H1 (cell line): ENCODE data around the gene CCDC13. TPM values are rescaled to one million over a fixed set of nuclear protein-coding genes. Genes with fewer than 3 reads are reported as not detected.

ENCODE experiments used
- CTCF ChIA-PET: fragments of 300-600 bp; sonication (Branson Sonifier 250); formaldehyde crosslinking; loops from one replicate; lab custom pipeline; 2021; ENCODE audit not compliant: partially characterized antibody; lab: Charles Lee
- POLR2A ChIA-PET: fragments of 300-600 bp; sonication (Branson Sonifier 250); formaldehyde crosslinking; loops from one replicate; lab custom pipeline; 2021; ENCODE audit warnings: inconsistent platforms; ENCODE audit not compliant: partially characterized antibody; lab: Charles Lee
- DNase-seq, 2 experiments: peaks; one replicate each; pipeline versions ENCODE4 v3.0.0 to v3.0.0-alpha.2; 2010 to 2022; ENCODE audit warnings: low spot score in 2 of 2, low read depth in 1 of 2, mixed read lengths in 1 of 2
- FAIRE-seq: peaks from 2 replicates; lab custom pipeline; 2011; peaks lifted over from hg19 to GRCh38; lab: Jason Lieb, UNC
- H2AFZ ChIP-seq: 2 replicates; pipeline ENCODE4 v1.8.1; 2012; ENCODE audit warnings: low read length, inconsistent platforms
- H2AK5ac ChIP-seq: 2 replicates; pipeline ENCODE4 v1.6.1; 2013; ENCODE audit warnings: low read depth, low read length
- H2BK120ac ChIP-seq: replicated peaks from 2 replicates; pipeline ENCODE3; 2013; ENCODE audit warnings: low read depth, low read length, inconsistent platforms
- H2BK12ac ChIP-seq: 2 replicates; pipeline ENCODE4 v1.6.1; 2013; ENCODE audit warnings: low read depth, low read length
- H2BK15ac ChIP-seq: 2 replicates; pipeline ENCODE4 v1.6.1; 2013; ENCODE audit warnings: low read length
- H2BK20ac ChIP-seq: 2 replicates; pipeline ENCODE4 v1.6.1; 2013; ENCODE audit warnings: low read length
- H2BK5ac ChIP-seq: 2 replicates; pipeline ENCODE4 v1.6.1; 2013; ENCODE audit warnings: low read depth, low read length
- H3K14ac ChIP-seq: 2 replicates; pipeline ENCODE4 v1.6.1; 2013; ENCODE audit warnings: inconsistent platforms; ENCODE audit not compliant: insufficient read length
- H3K18ac ChIP-seq: 2 replicates; pipeline ENCODE4 v1.6.1; 2013; ENCODE audit warnings: low read length; ENCODE audit errors: extremely low read depth
- H3K23ac ChIP-seq: 2 replicates; pipeline ENCODE4 v1.6.1; 2013; ENCODE audit warnings: inconsistent platforms; ENCODE audit not compliant: insufficient read length
- H3K23me2 ChIP-seq: 2 replicates; pipeline ENCODE4 v1.6.1; 2013; ENCODE audit warnings: low read depth, low read length
- H3K27ac ChIP-seq: 2 replicates; pipeline ENCODE4 v1.6.1; 2011; ENCODE audit warnings: low read depth, low read length, inconsistent platforms
- H3K27me3 ChIP-seq, 4 experiments: replicated peaks in 1 of 4; 1 replicate in 1 of 4; 2 replicates in 3 of 4; pipeline versions ENCODE4 v1.6.1 to v1.8.1; 2011 to 2013; ENCODE audit warnings: low read length in 3 of 4, mild to moderate bottlenecking in 3 of 4, inconsistent platforms in 2 of 4, mixed read lengths in 2 of 4, moderate library complexity in 1 of 4; ENCODE audit not compliant: control insufficient read depth in 3 of 4, insufficient read depth in 3 of 4; ENCODE audit errors: extremely low read depth in 1 of 4
- H3K36me3 ChIP-seq, 4 experiments: 2 replicates each; pipeline versions ENCODE4 v1.6.1 to v1.8.1; 2011 to 2013; ENCODE audit warnings: mild to moderate bottlenecking in 4 of 4, low read length in 3 of 4, moderate library complexity in 2 of 4, control low read depth in 1 of 4, inconsistent platforms in 1 of 4; ENCODE audit not compliant: insufficient read depth in 4 of 4, control insufficient read depth in 2 of 4
- H3K4ac ChIP-seq: replicated peaks from 2 replicates; pipeline ENCODE3; 2013; ENCODE audit warnings: low read length, low read depth, mixed read lengths, inconsistent platforms; ENCODE audit not compliant: insufficient read length
- H3K4me1 ChIP-seq, 4 experiments: replicated peaks in 1 of 4; 1 replicate in 1 of 4; 2 replicates in 3 of 4; pipeline versions ENCODE4 v1.6.1 to v1.8.1; 2011 to 2013; ENCODE audit warnings: low read length in 3 of 4, inconsistent platforms in 2 of 4, mixed read lengths in 1 of 4; ENCODE audit not compliant: insufficient read depth in 4 of 4, control insufficient read depth in 3 of 4
- H3K4me2 ChIP-seq, 2 experiments: 2 replicates each; pipeline versions ENCODE4 v1.6.1 to v1.8.1; 2011 to 2013; ENCODE audit warnings: low read depth in 2 of 2, low read length in 2 of 2, control low read depth in 1 of 2, inconsistent platforms in 1 of 2, mild to moderate bottlenecking in 1 of 2; ENCODE audit not compliant: insufficient read depth in 1 of 2
- H3K4me3 ChIP-seq, 4 experiments: fragments of 200-600, 300-600 bp in 1 of 4; sonication (generic), shearing (Covaris generic), sonication (Bioruptor Twin) in 1 of 4; 2 replicates each; pipeline versions ENCODE4 v1.5.1 to v1.8.1; 2011 to 2016; ENCODE audit warnings: low read length in 4 of 4, low read depth in 3 of 4, control low read depth in 2 of 4, inconsistent platforms in 2 of 4, mild to moderate bottlenecking in 2 of 4, mixed read lengths in 1 of 4, moderate library complexity in 1 of 4; ENCODE audit not compliant: insufficient read depth in 2 of 4; ENCODE audit errors: extremely low read depth in 1 of 4
- H3K56ac ChIP-seq: replicated peaks from 2 replicates; pipeline ENCODE3; 2013; ENCODE audit warnings: low read depth, mild to moderate bottlenecking, mixed read lengths, low read length, inconsistent platforms; ENCODE audit not compliant: insufficient read length
- H3K79me1 ChIP-seq: 2 replicates; pipeline ENCODE4 v1.6.1; 2013; ENCODE audit warnings: low read depth, low read length, control low read depth
- H3K79me2 ChIP-seq, 2 experiments: 2 replicates each; pipeline versions ENCODE4 v1.6.1 to v1.8.1; 2012 to 2013; ENCODE audit warnings: low read length in 2 of 2, mild to moderate bottlenecking in 2 of 2, inconsistent platforms in 1 of 2; ENCODE audit not compliant: insufficient read depth in 2 of 2, control insufficient read depth in 1 of 2
- H3K9ac ChIP-seq, 4 experiments: replicated peaks in 1 of 4; 1 replicate in 1 of 4; 2 replicates in 3 of 4; pipeline versions ENCODE4 v1.6.1 to v1.8.1; 2011 to 2013; ENCODE audit warnings: low read depth in 3 of 4, low read length in 3 of 4, control low read depth in 2 of 4, mild to moderate bottlenecking in 2 of 4, moderate library complexity in 2 of 4, inconsistent platforms in 1 of 4; ENCODE audit errors: extremely low read depth in 1 of 4
- H3K9me3 ChIP-seq, 2 experiments: 2 replicates each; pipeline versions ENCODE4 v1.6.1 to v1.8.1; 2012 to 2013; ENCODE audit warnings: mild to moderate bottlenecking in 2 of 2, moderate library complexity in 2 of 2, control low read depth in 1 of 2, inconsistent platforms in 1 of 2, low read depth in 1 of 2, low read length in 1 of 2, mixed read lengths in 1 of 2; ENCODE audit not compliant: insufficient read depth in 2 of 2
- H4K20me1 ChIP-seq, 2 experiments: replicated peaks in 1 of 2; 2 replicates each; pipeline versions ENCODE3 to v1.8.1; 2011 to 2013; ENCODE audit warnings: inconsistent platforms in 2 of 2, low read length in 2 of 2, mild to moderate bottlenecking in 1 of 2; ENCODE audit not compliant: insufficient read depth in 2 of 2, control insufficient read depth in 1 of 2
- H4K5ac ChIP-seq: 2 replicates; pipeline ENCODE4 v1.6.1; 2013; ENCODE audit warnings: low read length, low read depth, mixed read lengths, inconsistent platforms; ENCODE audit not compliant: insufficient read length
- H4K8ac ChIP-seq: 2 replicates; pipeline ENCODE4 v1.8.0; 2013; ENCODE audit warnings: mild to moderate bottlenecking, moderate library complexity, low read length, inconsistent platforms; ENCODE audit not compliant: insufficient read depth; ENCODE audit errors: extremely low read depth
- H4K91ac ChIP-seq: replicated peaks from 2 replicates; pipeline ENCODE3; 2013; ENCODE audit warnings: low read length, mixed read lengths, inconsistent platforms; ENCODE audit not compliant: insufficient read length
- BACH1 ChIP-seq: IDR thresholded peaks from 2 replicates; pipeline ENCODE4 v1.6.1; 2012; ENCODE audit warnings: low read length, improper control_type of control experiment
- BCL11A ChIP-seq, 2 experiments: IDR thresholded peaks; one replicate each; pipeline ENCODE4 v1.6.1; 2011; ENCODE audit warnings: low read depth in 2 of 2, low read length in 2 of 2, mild to moderate bottlenecking in 2 of 2
- CTBP2 ChIP-seq: IDR thresholded peaks from 2 replicates; pipeline ENCODE4 v1.7.0; 2011; ENCODE audit warnings: borderline replicate concordance, mild to moderate bottlenecking, moderate library complexity, mixed read lengths, low read length; ENCODE audit not compliant: insufficient read depth, insufficient read length
- GTF2F1 ChIP-seq: IDR thresholded peaks from 2 replicates; pipeline ENCODE4 v1.6.1; 2012; ENCODE audit warnings: low read depth, low read length, improper control_type of control experiment, borderline replicate concordance
- HDAC6 ChIP-seq: IDR thresholded peaks from one replicate; pipeline ENCODE4 v1.7.1; 2012; ENCODE audit warnings: low read depth, mild to moderate bottlenecking, inconsistent platforms, low read length, moderate library complexity
- JUND ChIP-seq: IDR thresholded peaks from 2 replicates; pipeline ENCODE4 v1.6.1; 2011; ENCODE audit warnings: mild to moderate bottlenecking, improper control_type of control experiment, low read length
- POU5F1 ChIP-seq: IDR thresholded peaks from 2 replicates; pipeline ENCODE4 v1.6.1; 2011; ENCODE audit warnings: low read depth, mild to moderate bottlenecking, low read length, moderate library complexity
- RFX5 ChIP-seq: IDR thresholded peaks from 2 replicates; pipeline ENCODE4 v1.6.1; 2011; ENCODE audit warnings: low read depth, low read length, improper control_type of control experiment, borderline replicate concordance
- TBP ChIP-seq: IDR thresholded peaks from 2 replicates; pipeline ENCODE4 v1.6.1; 2011; ENCODE audit warnings: low read depth, low read length, improper control_type of control experiment
- TEAD4 ChIP-seq: IDR thresholded peaks from 2 replicates; pipeline ENCODE4 v1.6.1; 2012; ENCODE audit warnings: low read depth, low read length, inconsistent platforms, mixed read lengths
- WGBS, 2 experiments: shearing (Covaris generic) in 1 of 2; methylation state at CpG; one replicate each; pipeline versions ENCODE4 v1.1.6 to v1.1.7; 2013 to 2015; ENCODE audit warnings: low lambda C conversion rate in 2 of 2, mixed read lengths in 2 of 2, inconsistent platforms in 1 of 2, low coverage in 1 of 2, missing lambda C conversion rate in 1 of 2; ENCODE audit not compliant: insufficient replicate concordance in 2 of 2, insufficient coverage in 1 of 2, insufficient read length in 1 of 2; ENCODE audit errors: extremely low coverage in 1 of 2, missing lambda C conversion rate in 1 of 2; 5-methylcytosine and 5-hydroxymethylcytosine counted together
- polyA plus RNA-seq, 7 experiments: library from polyadenylated mRNA; depleted of rRNA in 3 of 7; stranded (reverse) in 5 of 7; unstranded in 2 of 7; fragments of >200 nt in 5 of 7; fragments of 200-250 nt in 2 of 7; gene quantifications; 1 replicate in 5 of 7; 2 replicates in 1 of 7; 4 replicates in 1 of 7; pipeline versions ENCODE4 v1.2.1 to v1.2.3, GENCODE V29; 2011 to 2013; ENCODE audit warnings: missing spikeins in 2 of 7, mixed read lengths in 2 of 7
- total RNA-seq: library from RNA; stranded (reverse); fragmentation: NEBNext Ultra II Directional; extraction: Animal tissue kit (Norgen Biotek cat#: 25700); gene quantifications from 2 replicates; pipeline ENCODE4 v1.2.1, GENCODE V29; 2021

CCDC13 gene
- total and polyA plus RNA-seq, 2 of the 8 experiments (the other 6 are each of a cell fraction or from before 2014, with no cell fraction given), result 0.06 TPM; not detected in 1

DNA sequence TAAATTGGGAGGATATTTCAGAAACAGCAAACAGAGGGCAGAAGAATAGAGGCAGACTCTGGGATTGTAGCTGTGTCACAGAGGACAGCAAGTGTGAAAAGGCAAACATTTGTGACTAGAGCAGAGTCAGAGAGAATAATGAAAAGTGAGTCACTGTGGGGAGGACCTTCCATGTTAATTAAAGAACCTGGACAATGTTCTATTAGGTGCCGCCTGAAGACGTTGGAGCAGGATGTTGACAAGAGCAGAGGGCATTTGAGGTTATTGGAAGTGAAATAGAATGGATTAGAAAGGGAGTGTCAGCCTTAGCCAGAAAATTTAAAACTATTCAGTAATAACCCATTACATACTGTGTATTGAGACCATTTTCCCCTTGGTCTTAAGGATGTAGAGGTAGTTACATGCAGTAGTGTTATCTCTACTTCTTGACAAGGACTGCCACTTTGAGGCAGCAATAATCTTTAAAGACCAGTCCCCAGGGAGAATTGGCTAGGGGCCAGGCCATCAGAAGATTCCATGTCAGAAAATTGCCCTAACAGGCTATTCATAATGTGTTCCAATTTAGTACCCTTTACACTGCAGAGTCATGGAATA, 42.0 kb upstream of the CCDC13 start:
- Histone ChIP-seq H3K4me1 (peaks cover 0 to 4% (median 2%) of the 10 kb centered on the region in 4 experiments; a peak in 2 of 7 replicates), H3K27ac (no peak overlapping the region), H3K79me1 (no peaks in the 10 kb centered on the region), H3K23ac (no peak overlapping the region), H3K36me3 (no peaks in the 10 kb centered on the region; a peak in 1 of 8 replicates), H3K9me3 (no peaks in the 10 kb centered on the region), H3K9ac (no peak overlapping the region), H4K20me1 (no peaks in the 10 kb centered on the region), H2BK20ac (no peak overlapping the region), H3K27me3 (no peaks in the 10 kb centered on the region; a peak in 1 of 7 replicates), H2AK5ac (no peak overlapping the region), H3K4ac (no peak overlapping the region), H3K23me2 (no peaks in the 10 kb centered on the region), H3K4me3 (no peak overlapping the region), H3K18ac (no peak overlapping the region), H3K4me2 (no peak overlapping the region), H2BK12ac (no peak overlapping the region), H2BK5ac (no peak overlapping the region), H2AFZ (no peak overlapping the region), H2BK120ac (no peak overlapping the region), H4K5ac (no peak overlapping the region), H4K8ac (no peak overlapping the region), H2BK15ac (no peak overlapping the region), H3K14ac (no peak overlapping the region), H3K56ac (no peak overlapping the region), H3K79me2 (no peaks in the 10 kb centered on the region), H4K91ac (no peak overlapping the region)
- DNase-seq (no peak), FAIRE-seq (no peak)
- ChIA-PET CTCF (interaction anchor here (0.7 to 1.9 kb wide), 5 partner anchors 8 to 60 kb away, joined by 3 to 5 read pairs (median 4); no protein-coding TSS in a partner anchor), POLR2A (interaction anchor here (0.6 to 2.0 kb wide), 2 partner anchors 12 to 196 kb away, joined by 3 to 4 read pairs; no protein-coding TSS in a partner anchor)
- TF ChIP-seq POU5F1, result no peak
- TF ChIP-seq RFX5, result no peak
- TF ChIP-seq BACH1, result no peak
- TF ChIP-seq TEAD4, result no peak
- TF ChIP-seq TBP, result no peak
- TF ChIP-seq JUND, result no peak
- TF ChIP-seq CTBP2, result no peak
- TF ChIP-seq GTF2F1, result no peak
- TF ChIP-seq BCL11A (IDR thresholded peaks at IDR 0.05; ENCODE audit: low read depth in 2 of 2, low read length in 2 of 2), result no peak
- no peak for TF ChIP-seq HDAC6
- 98% methylated on average over 2 of the region's 2 CpGs; no CpG with 5 or more reads in 1 of the 2 experiments for WGBS, 2 experiments
